Activated T-cell treated with anti-CD3 and anti-CD28 coated beads, Interleukin-2, amount 50 U/mL, for 4 hours (primary cell): Measurements from ENCODE around the gene PCCA. TPM values are rescaled to one million over a fixed set of nuclear protein-coding genes. Genes with fewer than 3 reads are reported as not detected.
A peak's percentile ranks its signal among the peaks of the same experiment; 100 is the strongest.

Experiments
- ATAC-seq, 2 donors: fragments of 200-7000 bp; cut with Tn5 transposase; one replicate each; pipeline ENCODE4 v1.10.0; 2021
- DNase-seq: peaks from one replicate; pipeline ENCODE4 v3.0.0-alpha.2; 2020
- H3K27me3 Mint-ChIP-seq: one replicate; pipeline ENCODE4 v1.8.0; 2021; ENCODE audit warnings: low read depth, mixed read lengths
- H3K36me3 Mint-ChIP-seq: one replicate; pipeline ENCODE4 v1.8.0; 2022; ENCODE audit warnings: mixed read lengths; ENCODE audit not compliant: insufficient read depth
- H3K4me1 Mint-ChIP-seq: one replicate; pipeline ENCODE4 v1.8.0; 2021; ENCODE audit warnings: low read depth, mixed read lengths
- H3K4me3 Mint-ChIP-seq: one replicate; pipeline ENCODE4 v1.8.0; 2021; ENCODE audit warnings: mild to moderate bottlenecking, moderate library complexity, mixed read lengths
- H3K9me3 Mint-ChIP-seq: one replicate; pipeline ENCODE4 v1.8.0; 2021; ENCODE audit warnings: mixed read lengths
- total RNA-seq, 3 donors: library from RNA; stranded (reverse); gene quantifications; one replicate each; pipeline ENCODE4 v1.2.1, GENCODE V29; 2021

The PCCA gene
- total RNA-seq, 3 donors from 2014 or later, result 2.7 to 4.8 (median 2.9) TPM

GRCh38 chr13:100108913-100109507 lies 20.1 kb downstream of the PCCA start:
- no peak overlapping the region for H3K4me3 Mint-ChIP-seq
- no peaks in the 10 kb centered on the region for H3K9me3 Mint-ChIP-seq
- ATAC-seq (no peak), DNase-seq (no peak)
- no peaks in the 10 kb centered on the region for H3K27me3 Mint-ChIP-seq
- no peaks in the 10 kb centered on the region for H3K4me1 Mint-ChIP-seq
- peaks cover 7% of the 10 kb centered on the region for H3K36me3 Mint-ChIP-seq

- Mint-ChIP-seq H3K4me3 (no peak overlapping the region), H3K9me3 (no peaks in the 10 kb centered on the region), H3K36me3 (peaks cover 13% of the 10 kb centered on the region), H3K4me1 (no peaks in the 10 kb centered on the region), H3K27me3 (no peaks in the 10 kb centered on the region)
- ATAC-seq, result no peak
- DNase-seq, result no peak
Observed at GRCh38 chr13:100110269-100110668, 21.4 kb downstream of the PCCA start.

- H3K27me3 Mint-ChIP-seq, result no peaks in the 10 kb centered on the region
- no peak overlapping the region for H3K4me3 Mint-ChIP-seq
Observed at GRCh38 chr13:100112186-100112838, 23.4 kb downstream of the PCCA start.

GRCh38 chr13:100115693-100116254 lies 26.9 kb downstream of the PCCA start:
- Mint-ChIP-seq H3K4me1 (peaks cover 6% of the 10 kb centered on the region), H3K4me3 (no peak overlapping the region), H3K27me3 (no peaks in the 10 kb centered on the region), H3K36me3 (peaks cover 28% of the 10 kb centered on the region), H3K9me3 (peaks cover 5% of the 10 kb centered on the region)
- ATAC-seq (peak in 1 of 2 donors; percentile 7), DNase-seq (no peak)

More at GRCh38 chr13:100112186-100112838, 23.4 kb downstream of the PCCA start:
- H3K4me1 Mint-ChIP-seq, result peaks cover 6% of the 10 kb centered on the region
- no peaks in the 10 kb centered on the region for H3K9me3 Mint-ChIP-seq
- DNase-seq (no peak), ATAC-seq (no peak)
- peaks cover 15% of the 10 kb centered on the region for H3K36me3 Mint-ChIP-seq

GRCh38 chr13:100124265-100124664 lies 35.4 kb downstream of the PCCA start:
- DNase-seq (no peak), ATAC-seq (no peak)
- Mint-ChIP-seq H3K36me3 (peaks cover 23% of the 10 kb centered on the region), H3K4me1 (peaks cover 4% of the 10 kb centered on the region), H3K9me3 (peaks cover 10% of the 10 kb centered on the region), H3K4me3 (no peak overlapping the region), H3K27me3 (no peaks in the 10 kb centered on the region)

GRCh38 chr13:100125946-100126345 lies 37.1 kb downstream of the PCCA start:
- ATAC-seq (no peak), DNase-seq (no peak)
- H3K27me3 Mint-ChIP-seq, result no peaks in the 10 kb centered on the region
- peaks cover 14% of the 10 kb centered on the region for H3K36me3 Mint-ChIP-seq
- no peak overlapping the region for H3K4me3 Mint-ChIP-seq
- H3K4me1 Mint-ChIP-seq, result peaks cover 11% of the 10 kb centered on the region
- H3K9me3 Mint-ChIP-seq, result peaks cover 5% of the 10 kb centered on the region

- ATAC-seq (no peak), DNase-seq (no peak)
- Mint-ChIP-seq H3K4me1 (peaks cover 13% of the 10 kb centered on the region), H3K4me3 (no peak overlapping the region), H3K27me3 (no peaks in the 10 kb centered on the region), H3K36me3 (peaks cover 8% of the 10 kb centered on the region), H3K9me3 (no peaks in the 10 kb centered on the region)
Observed at GRCh38 chr13:100128373-100128772, 39.5 kb downstream of the PCCA start.

- no peaks in the 10 kb centered on the region for H3K9me3 Mint-ChIP-seq
- peaks cover 7% of the 10 kb centered on the region for H3K36me3 Mint-ChIP-seq
- ATAC-seq (no peak), DNase-seq (no peak)
- no peaks in the 10 kb centered on the region for H3K27me3 Mint-ChIP-seq
- H3K4me1 Mint-ChIP-seq, result peaks cover 13% of the 10 kb centered on the region
- H3K4me3 Mint-ChIP-seq, result no peak overlapping the region
Observed at GRCh38 chr13:100128838-100129237, 39.9 kb downstream of the PCCA start.

- no peaks in the 10 kb centered on the region for H3K9me3 Mint-ChIP-seq
- DNase-seq (no peak), ATAC-seq (no peak)
- no peak overlapping the region for H3K4me3 Mint-ChIP-seq
- H3K36me3 Mint-ChIP-seq, result peaks cover 12% of the 10 kb centered on the region
- peaks cover 13% of the 10 kb centered on the region for H3K4me1 Mint-ChIP-seq
- H3K27me3 Mint-ChIP-seq, result no peaks in the 10 kb centered on the region
Observed at GRCh38 chr13:100129605-100130004, 40.7 kb downstream of the PCCA start.

- ATAC-seq (no peak), DNase-seq (no peak)
- Mint-ChIP-seq H3K4me1 (peaks cover 13% of the 10 kb centered on the region), H3K36me3 (peaks cover 12% of the 10 kb centered on the region), H3K27me3 (no peaks in the 10 kb centered on the region), H3K9me3 (no peaks in the 10 kb centered on the region), H3K4me3 (no peak overlapping the region)
Observed at GRCh38 chr13:100130092-100130491, 41.2 kb downstream of the PCCA start.

- Mint-ChIP-seq H3K4me1 (peaks cover 13% of the 10 kb centered on the region), H3K4me3 (no peak overlapping the region), H3K27me3 (no peaks in the 10 kb centered on the region), H3K9me3 (no peaks in the 10 kb centered on the region), H3K36me3 (peaks cover 15% of the 10 kb centered on the region)
- no peak for ATAC-seq
- no peak for DNase-seq
Observed at GRCh38 chr13:100130930-100131511, 42.1 kb downstream of the PCCA start.

- ATAC-seq, result peak; percentile 94 to 96
- Mint-ChIP-seq H3K4me3 (no peak overlapping the region), H3K4me1 (peaks cover 13% of the 10 kb centered on the region), H3K9me3 (no peaks in the 10 kb centered on the region), H3K36me3 (peaks cover 15% of the 10 kb centered on the region), H3K27me3 (no peaks in the 10 kb centered on the region)
- DNase-seq, result no peak
Observed at GRCh38 chr13:100131863-100132574, 43.1 kb downstream of the PCCA start.

- Mint-ChIP-seq H3K4me3 (no peak overlapping the region), H3K27me3 (no peaks in the 10 kb centered on the region), H3K4me1 (peaks cover 6% of the 10 kb centered on the region), H3K9me3 (peaks cover 8% of the 10 kb centered on the region), H3K36me3 (peaks cover 19% of the 10 kb centered on the region)
- no peak for ATAC-seq
- no peak for DNase-seq
Observed at GRCh38 chr13:100138859-100139491, 50.1 kb downstream of the PCCA start.

- peaks cover 6% of the 10 kb centered on the region for H3K4me1 Mint-ChIP-seq
- ATAC-seq (no peak), DNase-seq (no peak)
- peaks cover 16% of the 10 kb centered on the region for H3K36me3 Mint-ChIP-seq
- H3K4me3 Mint-ChIP-seq, result no peak overlapping the region
- H3K9me3 Mint-ChIP-seq, result peaks cover 8% of the 10 kb centered on the region
- no peaks in the 10 kb centered on the region for H3K27me3 Mint-ChIP-seq
Observed at GRCh38 chr13:100139817-100140216, 50.9 kb downstream of the PCCA start.
